HEK293 (cell line): ENCODE data around the gene PRDM10.

Experiments used
- CTCF ChIA-PET: fragments of 350-600 bp; formaldehyde crosslinking; extraction: SDS; loops from one replicate; lab custom pipeline; 2021; ENCODE audit warnings: antibody characterized with exemption; lab: Yijun Ruan, JAX
- POLR2A ChIA-PET: fragments of 300-600 bp; formaldehyde crosslinking; extraction: SDS; loops from one replicate; lab custom pipeline; 2020; ENCODE audit warnings: antibody characterized with exemption, inconsistent platforms; lab: Yijun Ruan, JAX
- H3K27ac ChIP-seq: fragments of 200-500 bp; sonication (Bioruptor generic); 2 replicates; pipeline ENCODE4 v1.5.1; 2014; ENCODE audit warnings: low read depth, low read length, control low read depth, inconsistent platforms; ENCODE audit errors: extremely low read depth
- H3K36me3 ChIP-seq, 2 experiments: fragments of 200-500 bp in 1 of 2; sonication (Bioruptor generic) in 1 of 2; 1 replicate in 1 of 2; 2 replicates in 1 of 2; pipeline ENCODE4 v1.5.1; 2014 to 2017; ENCODE audit warnings: inconsistent platforms in 2 of 2, low read length in 2 of 2; ENCODE audit not compliant: control insufficient read depth in 2 of 2, insufficient read depth in 1 of 2
- H3K4me1 ChIP-seq: fragments of 200-500 bp; sonication (Bioruptor generic); 2 replicates; pipeline ENCODE4 v1.5.1; 2014; ENCODE audit warnings: mild to moderate bottlenecking, low read length, inconsistent platforms; ENCODE audit not compliant: control insufficient read depth, insufficient read depth
- H3K4me3 ChIP-seq: 2 replicates; pipeline ENCODE4 v1.5.1; 2011; ENCODE audit warnings: low read depth, mild to moderate bottlenecking, control low read depth, low read length, moderate library complexity
- H3K9me3 ChIP-seq: fragments of 200-500 bp; sonication (Bioruptor generic); 2 replicates; pipeline ENCODE4 v1.5.1; 2014; ENCODE audit warnings: low read depth, low read length, inconsistent platforms; ENCODE audit not compliant: control insufficient read depth, insufficient read depth
- BCL11A ChIP-seq: fragments of 450-650 bp; formaldehyde crosslinking; IDR thresholded peaks from 2 replicates; pipeline ENCODE4 v1.5.1; 2016; ENCODE audit warnings: low read depth, missing biosample characterization, missing genetic modification characterization
- BCL11B ChIP-seq: fragments of 450-650 bp; formaldehyde crosslinking; IDR thresholded peaks from 2 replicates; pipeline ENCODE4 v1.5.1; 2016; ENCODE audit warnings: low read depth, missing biosample characterization, missing genetic modification characterization
- FEZF1 ChIP-seq: fragments of 450-650 bp; formaldehyde crosslinking; IDR thresholded peaks from 2 replicates; pipeline ENCODE4 v1.5.1; 2016; ENCODE audit warnings: missing biosample characterization, missing genetic modification characterization
- GFI1B ChIP-seq: fragments of 450-650 bp; formaldehyde crosslinking; IDR thresholded peaks from 2 replicates; pipeline ENCODE4 v1.5.1; 2016; ENCODE audit warnings: missing biosample characterization, missing genetic modification characterization
- GLI4 ChIP-seq: fragments of 450-650 bp; formaldehyde crosslinking; IDR thresholded peaks from 2 replicates; pipeline ENCODE4 v1.5.1; 2016; ENCODE audit warnings: missing biosample characterization, missing genetic modification characterization
- KLF8 ChIP-seq: fragments of 450-650 bp; formaldehyde crosslinking; IDR thresholded peaks from 2 replicates; pipeline ENCODE4 v1.5.1; 2016; ENCODE audit warnings: missing biosample characterization, missing genetic modification characterization
- OSR2 ChIP-seq: fragments of 450-650 bp; formaldehyde crosslinking; IDR thresholded peaks from 2 replicates; pipeline ENCODE4 v1.5.1; 2016; ENCODE audit warnings: missing biosample characterization, missing genetic modification characterization
- PRDM1 ChIP-seq: fragments of 450-650 bp; formaldehyde crosslinking; IDR thresholded peaks from 2 replicates; pipeline ENCODE4; 2016; ENCODE audit warnings: missing biosample characterization, missing genetic modification characterization
- ZBTB1 ChIP-seq: fragments of 450-650 bp; formaldehyde crosslinking; IDR thresholded peaks from 2 replicates; pipeline ENCODE4 v1.5.1; 2016; ENCODE audit warnings: missing biosample characterization, missing genetic modification characterization
- ZIC2 ChIP-seq: fragments of 450-650 bp; formaldehyde crosslinking; IDR thresholded peaks from 2 replicates; pipeline ENCODE4 v1.5.1; 2016; ENCODE audit warnings: missing biosample characterization, missing genetic modification characterization
- ZNF121 ChIP-seq: fragments of 450-650 bp; formaldehyde crosslinking; IDR thresholded peaks from 2 replicates; pipeline ENCODE4 v1.5.1; 2016; ENCODE audit warnings: missing biosample characterization, missing genetic modification characterization
- ZNF140 ChIP-seq: fragments of 450-650 bp; formaldehyde crosslinking; IDR thresholded peaks from 2 replicates; pipeline ENCODE4 v1.5.1; 2016; ENCODE audit warnings: missing biosample characterization, missing genetic modification characterization
- ZNF146 ChIP-seq: fragments of 450-650 bp; formaldehyde crosslinking; IDR thresholded peaks from 2 replicates; pipeline ENCODE4 v1.5.1; 2016; ENCODE audit warnings: missing biosample characterization, missing genetic modification characterization
- ZNF214 ChIP-seq: fragments of 450-650 bp; formaldehyde crosslinking; IDR thresholded peaks from 2 replicates; pipeline ENCODE4 v1.5.1; 2017; ENCODE audit warnings: missing biosample characterization, mild to moderate bottlenecking, missing genetic modification characterization, borderline replicate concordance
- ZNF266 ChIP-seq: fragments of 450-650 bp; formaldehyde crosslinking; IDR thresholded peaks from 2 replicates; pipeline ENCODE4 v1.5.1; 2016; ENCODE audit warnings: missing biosample characterization, missing genetic modification characterization, low read depth
- ZNF292 ChIP-seq: fragments of 450-650 bp; formaldehyde crosslinking; IDR thresholded peaks from 2 replicates; pipeline ENCODE4 v1.5.1; 2016; ENCODE audit warnings: low read depth, missing biosample characterization, missing genetic modification characterization, borderline replicate concordance
- ZNF324 ChIP-seq: fragments of 450-650 bp; formaldehyde crosslinking; IDR thresholded peaks from 2 replicates; pipeline ENCODE4 v1.5.1; 2016; ENCODE audit warnings: missing biosample characterization, missing genetic modification characterization
- ZNF350 ChIP-seq: fragments of 450-650 bp; formaldehyde crosslinking; IDR thresholded peaks from 2 replicates; pipeline ENCODE4 v1.5.0; 2017; ENCODE audit warnings: missing biosample characterization, mild to moderate bottlenecking, missing genetic modification characterization
- ZNF398 ChIP-seq: fragments of 450-650 bp; formaldehyde crosslinking; IDR thresholded peaks from 2 replicates; pipeline ENCODE4 v1.5.1; 2017; ENCODE audit warnings: missing biosample characterization, missing genetic modification characterization
- ZNF449 ChIP-seq: fragments of 450-650 bp; formaldehyde crosslinking; IDR thresholded peaks from 2 replicates; pipeline ENCODE4 v1.5.1; 2017; ENCODE audit warnings: missing biosample characterization, mild to moderate bottlenecking, missing genetic modification characterization, moderate library complexity
- ZNF530 ChIP-seq: fragments of 450-650 bp; formaldehyde crosslinking; IDR thresholded peaks from 2 replicates; pipeline ENCODE4 v1.5.1; 2016; ENCODE audit warnings: low read depth, missing biosample characterization, missing genetic modification characterization
- ZNF560 ChIP-seq: fragments of 450-650 bp; formaldehyde crosslinking; IDR thresholded peaks from 2 replicates; pipeline ENCODE4 v1.5.1; 2017; ENCODE audit warnings: missing biosample characterization, missing genetic modification characterization, borderline replicate concordance
- ZNF670 ChIP-seq: fragments of 450-650 bp; formaldehyde crosslinking; IDR thresholded peaks from 2 replicates; pipeline ENCODE4 v1.5.1; 2016; ENCODE audit warnings: missing biosample characterization, missing genetic modification characterization, low read depth
- ZNF677 ChIP-seq: fragments of 450-650 bp; IDR thresholded peaks from 2 replicates; pipeline ENCODE4 v1.5.0; 2018; ENCODE audit warnings: missing biosample characterization, mild to moderate bottlenecking, missing genetic modification characterization, moderate library complexity
- ZNF791 ChIP-seq: fragments of 450-650 bp; formaldehyde crosslinking; IDR thresholded peaks from 2 replicates; pipeline ENCODE4 v1.5.1; 2016; ENCODE audit warnings: missing biosample characterization, missing genetic modification characterization
- ZSCAN16 ChIP-seq: fragments of 450-650 bp; formaldehyde crosslinking; IDR thresholded peaks from 2 replicates; pipeline ENCODE4 v1.5.1; 2016; ENCODE audit warnings: missing biosample characterization, missing genetic modification characterization

Gene PRDM10

DNA sequence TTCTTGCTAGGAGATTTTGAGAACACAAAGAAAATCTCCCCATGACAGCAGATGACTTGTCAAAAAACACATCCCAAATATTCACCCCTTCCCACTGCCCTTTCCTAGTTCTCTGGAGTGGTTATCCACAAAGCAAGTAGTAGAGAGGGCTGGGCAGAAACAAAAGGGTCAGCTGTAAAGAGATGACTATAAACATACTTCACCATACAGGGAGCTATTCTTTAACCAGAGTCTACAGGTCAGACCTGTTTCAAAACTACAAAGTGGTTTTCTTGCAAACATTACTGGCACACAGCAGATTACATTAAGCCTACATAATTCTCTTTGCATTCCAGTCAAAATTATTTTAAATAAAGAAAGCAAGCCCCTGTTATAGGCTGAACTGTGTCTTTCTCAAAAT lies 59.6 kb downstream of the PRDM10 start:
- TF ChIP-seq ZNF350 (tag by site-specific recombination) (no peak), GLI4 (tag by site-specific recombination) (no peak), ZNF146 (tag by site-specific recombination) (no peak), ZNF266 (tag by site-specific recombination) (no peak), ZIC2 (tag by site-specific recombination) (no peak)
- no peak overlapping the region for H3K4me3 ChIP-seq
- CTCF ChIA-PET, result interaction anchor here (0.6 to 1.1 kb wide), 2 partner anchors 117 to 189 kb away, joined by 3 read pairs; no protein-coding TSS in a partner anchor
- POLR2A ChIA-PET, result no interaction called here
- no peaks in the 10 kb centered on the region for H3K9me3 ChIP-seq
- no peak overlapping the region for H3K27ac ChIP-seq
- no peaks in the 10 kb centered on the region for H3K4me1 ChIP-seq
- peaks cover 0 to 33% of the 10 kb centered on the region in 2 experiments; a peak in 1 of 3 replicates for H3K36me3 ChIP-seq

DNA sequence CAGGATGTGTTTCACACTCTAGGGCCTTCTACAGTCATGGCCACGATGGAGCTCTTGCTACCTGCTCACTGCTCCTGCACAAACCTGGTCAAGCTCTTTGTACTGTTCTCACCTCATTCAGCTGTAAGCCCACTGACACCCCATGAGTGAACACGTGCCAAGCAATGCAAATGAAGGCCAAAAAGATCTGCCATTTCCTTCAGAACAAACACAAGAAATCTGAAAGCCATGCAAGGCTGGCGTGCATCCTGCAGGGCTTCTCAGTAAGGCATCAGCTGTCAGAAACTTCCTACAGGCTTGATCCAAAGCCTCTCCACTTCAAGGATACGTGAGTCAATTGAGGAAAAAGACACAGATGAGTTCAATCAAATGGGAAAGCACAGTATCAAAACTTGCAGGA lies 63.1 kb downstream of the PRDM10 start:
- ChIA-PET POLR2A (no interaction called here), CTCF (interaction anchor here (0.6 to 1.1 kb wide), 2 partner anchors 14 to 740 kb away, joined by 3 to 4 read pairs; no protein-coding TSS in a partner anchor)
- no peak overlapping the region for H3K4me3 ChIP-seq
- peaks cover 0 to 18% of the 10 kb centered on the region in 2 experiments; a peak in 1 of 3 replicates for H3K36me3 ChIP-seq
- H3K27ac ChIP-seq, result no peak overlapping the region
- no peaks in the 10 kb centered on the region for H3K9me3 ChIP-seq
- TF ChIP-seq ZNF449 (tag by site-specific recombination) (no peak), KLF8 (tag by site-specific recombination) (no peak), ZNF560 (no peak), ZNF121 (tag by site-specific recombination) (no peak), ZNF140 (tag by site-specific recombination) (no peak), BCL11B (tag by site-specific recombination) (no peak), ZNF530 (tag by site-specific recombination) (no peak), ZNF214 (tag by site-specific recombination) (no peak), ZNF791 (no peak), FEZF1 (tag by site-specific recombination) (no peak), ZNF398 (tag by site-specific recombination) (no peak), PRDM1 (no peak), ZSCAN16 (tag by site-specific recombination) (no peak)
- no peaks in the 10 kb centered on the region for H3K4me1 ChIP-seq

- H3K27ac ChIP-seq, result no peak overlapping the region
- POLR2A ChIA-PET, result no interaction called here
- H3K36me3 ChIP-seq, result peaks cover 0 to 21% of the 10 kb centered on the region in 2 experiments; a peak in 1 of 3 replicates
- CTCF ChIA-PET, result no interaction called here
- no peaks in the 10 kb centered on the region for H3K9me3 ChIP-seq
- H3K4me3 ChIP-seq, result no peak overlapping the region
- H3K4me1 ChIP-seq, result no peaks in the 10 kb centered on the region
- no peak for TF ChIP-seq ZNF398 (tag by site-specific recombination)
- TF ChIP-seq GLI4 (tag by site-specific recombination), result no peak
- TF ChIP-seq OSR2, result no peak
- TF ChIP-seq ZNF292, result no peak
- TF ChIP-seq GFI1B (tag by site-specific recombination), result no peak
- TF ChIP-seq ZNF324 (tag by site-specific recombination), result no peak
- TF ChIP-seq ZNF670 (tag by site-specific recombination), result no peak
- no peak for TF ChIP-seq ZBTB1 (tag by site-specific recombination)
- no peak for TF ChIP-seq PRDM1
- TF ChIP-seq ZNF677 (tag by site-specific recombination), result no peak
- TF ChIP-seq BCL11A (tag by site-specific recombination), result no peak
These were observed 63.9 kb downstream of the PRDM10 start for GRCh38 chr11:129938764-129939163.
